GM21528 (cell line): Measurements from ENCODE around the gene HAUS7.

ENCODE experiments used
- ATAC-seq: cut with Tn5 transposase; IDR thresholded peaks from one replicate; pipeline ENCODE4 v1.9.1; 2021; ENCODE audit warnings: mild to moderate bottlenecking, moderate library complexity; ENCODE audit not compliant: unreplicated experiment, low FRiP score

HAUS7 gene

GRCh38 chrX:153470411-153471363, at the start of gene HAUS7:
Gene HAUS7, minus strand, starts transcription at chrX:153470576. Its CDS starts 19 bp downstream, at chrX:153470557.
- peak; percentile 81 for ATAC-seq

GRCh38 chrX:153519569-153520286, 49.4 kb upstream of the HAUS7 start:
- ATAC-seq, result no peak

- ATAC-seq, result no peak
These were observed 47.8 kb upstream of the HAUS7 start for GRCh38 chrX:153517946-153518834.

GRCh38 chrX:153517423-153517822, 47.0 kb upstream of the HAUS7 start, which contains the start of gene ATP2B3:
Gene ATP2B3, plus strand, starts transcription at chrX:153517642. Its CDS starts 18,606 bp downstream, at chrX:153536248.
- ATAC-seq, result no peak

- ATAC-seq, result no peak
These were observed 45.7 kb upstream of the HAUS7 start for GRCh38 chrX:153516073-153516472.

GRCh38 chrX:153515435-153515834, 45.1 kb upstream of the HAUS7 start:
- no peak for ATAC-seq

- no peak for ATAC-seq
These were observed 43.9 kb upstream of the HAUS7 start for GRCh38 chrX:153514259-153514658.

- no peak for ATAC-seq
These were observed 42.9 kb upstream of the HAUS7 start for GRCh38 chrX:153513265-153513664.

GRCh38 chrX:153512501-153512893, 42.1 kb upstream of the HAUS7 start:
- no peak for ATAC-seq

- no peak for ATAC-seq
These were observed 41.6 kb upstream of the HAUS7 start for GRCh38 chrX:153511784-153512500.

GRCh38 chrX:153510383-153510782, 40.0 kb upstream of the HAUS7 start:
- no peak for ATAC-seq

GRCh38 chrX:153509592-153509991, 39.2 kb upstream of the HAUS7 start:
- no peak for ATAC-seq

- ATAC-seq, result peak; percentile 89
These were observed 37.3 kb upstream of the HAUS7 start for GRCh38 chrX:153507484-153508178.

GRCh38 chrX:153505361-153505760, 35.0 kb upstream of the HAUS7 start:
- no peak for ATAC-seq

GRCh38 chrX:153504445-153505016, 34.2 kb upstream of the HAUS7 start:
- ATAC-seq, result no peak

- no peak for ATAC-seq
These were observed 32.4 kb upstream of the HAUS7 start for GRCh38 chrX:153502796-153503195.

GRCh38 chrX:153502131-153502530, 31.8 kb upstream of the HAUS7 start:
- ATAC-seq, result no peak

- ATAC-seq, result no peak
These were observed 31.2 kb upstream of the HAUS7 start for GRCh38 chrX:153501530-153501929.
